ENCODE measurements around the gene MYLIP.

DNA sequence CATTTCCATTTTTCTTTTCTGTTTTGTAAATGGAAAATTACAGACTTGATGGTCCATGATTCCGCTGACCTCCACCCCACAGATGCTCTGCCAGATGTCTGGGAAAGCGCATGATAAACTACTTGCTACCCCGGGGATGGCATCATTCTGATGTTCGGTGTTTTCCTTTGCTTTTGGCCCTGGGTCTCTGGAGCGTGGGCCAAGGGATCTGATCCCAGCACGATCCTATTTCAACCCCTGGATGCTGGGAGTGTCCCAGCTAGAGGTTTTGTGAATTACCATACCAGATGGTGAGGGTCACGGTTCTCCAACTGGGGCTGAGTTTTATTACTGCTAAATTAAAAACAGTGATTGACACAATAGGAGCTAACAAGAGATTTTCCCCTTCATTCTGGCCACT is 25.2 kb upstream of the MYLIP start:
- TF ChIP-seq CTCF (IDR thresholded peaks at IDR 0.05 in 8 of 11, conservative IDR thresholded peaks at IDR 0.05 in 3 of 11) (no peak), POLR2AphosphoS5 (IDR thresholded peaks at IDR 0.05) (no peak)
